GM21526 (cell line): Measurements from ENCODE around the gene C1S.
"Not testable (repeated sequence)": the region's sequence is repeated elsewhere in the genome, so short reads cannot be mapped to it uniquely, and the experiment has no call there.

Experiments used
- ATAC-seq: cut with Tn5 transposase; IDR thresholded peaks from one replicate; pipeline ENCODE4 v1.9.1; 2021; ENCODE audit warnings: moderate library complexity; ENCODE audit not compliant: unreplicated experiment, low FRiP score

Gene C1S

GRCh38 chr12:7045913-7046312 is 14.6 kb upstream of the C1S start:
- no peak for ATAC-seq

GRCh38 chr12:7046383-7047105 is 14.0 kb upstream of the C1S start:
- ATAC-seq, result no peak

- no peak for ATAC-seq
Measured at GRCh38 chr12:7047306-7047705, 13.2 kb upstream of the C1S start.

GRCh38 chr12:7049445-7049951 is 11.0 kb upstream of the C1S start:
- ATAC-seq, result not testable (repeated sequence)

- not testable (repeated sequence) for ATAC-seq
Measured at GRCh38 chr12:7049973-7050372, 10.5 kb upstream of the C1S start.

- ATAC-seq, result no peak
Measured at GRCh38 chr12:7054925-7055324, 5.6 kb upstream of the C1S start.

GRCh38 chr12:7055736-7056135 is 4.8 kb upstream of the C1S start:
- ATAC-seq, result not testable (repeated sequence)

GRCh38 chr12:7058163-7058845 is 2.2 kb upstream of the C1S start:
- ATAC-seq, result no peak

- ATAC-seq, result no peak
Measured at GRCh38 chr12:7058850-7059395, 1.6 kb upstream of the C1S start.

- no peak for ATAC-seq
Measured at GRCh38 chr12:7059780-7060179, 738 bp upstream of the C1S start.

- no peak for ATAC-seq
Measured at GRCh38 chr12:7061138-7061537, 620 bp downstream of the C1S start.

GRCh38 chr12:7061596-7061995 is 1.1 kb downstream of the C1S start:
- ATAC-seq, result no peak

- no peak for ATAC-seq
Measured at GRCh38 chr12:7064516-7064915, 4.0 kb downstream of the C1S start.

GRCh38 chr12:7065073-7065623 is 4.6 kb downstream of the C1S start:
- ATAC-seq, result no peak

GRCh38 chr12:7066596-7066995 is 6.1 kb downstream of the C1S start:
- ATAC-seq, result no peak

GRCh38 chr12:7067096-7067495 is 6.6 kb downstream of the C1S start:
- no peak for ATAC-seq

GRCh38 chr12:7068240-7068993 is 7.9 kb downstream of the C1S start:
- ATAC-seq, result no peak

- ATAC-seq, result no peak
Measured at GRCh38 chr12:7068994-7069346, 8.5 kb downstream of the C1S start.

- ATAC-seq, result no peak
Measured at GRCh38 chr12:7069386-7069785, 8.9 kb downstream of the C1S start.

- ATAC-seq, result no peak
Measured at GRCh38 chr12:7072035-7072434, 11.5 kb downstream of the C1S start.

GRCh38 chr12:7072554-7072953 is 12.0 kb downstream of the C1S start:
- no peak for ATAC-seq
